HG03097 (cell line): ENCODE data around the gene NCKAP5.

ENCODE experiments used
- ATAC-seq: cut with Tn5 transposase; IDR thresholded peaks from one replicate; pipeline ENCODE4 v1.9.1; 2021; ENCODE audit not compliant: unreplicated experiment, low FRiP score

NCKAP5 gene

GRCh38 chr2:133574620-133575019, 6.4 kb upstream of the NCKAP5 start:
- ATAC-seq, result no peak

- no peak for ATAC-seq
Measured at GRCh38 chr2:133574186-133574585, 5.9 kb upstream of the NCKAP5 start.

- no peak for ATAC-seq
Measured at GRCh38 chr2:133573491-133574162, 5.4 kb upstream of the NCKAP5 start.

- ATAC-seq, result no peak
Measured at GRCh38 chr2:133571249-133571648, 3.0 kb upstream of the NCKAP5 start.

GRCh38 chr2:133570542-133570941, 2.3 kb upstream of the NCKAP5 start:
- ATAC-seq, result no peak

- ATAC-seq, result no peak
Measured at GRCh38 chr2:133569286-133569830, 1.1 kb upstream of the NCKAP5 start.

- no peak for ATAC-seq
Measured at GRCh38 chr2:133568598-133568997, 335 bp upstream of the NCKAP5 start.

- ATAC-seq, result no peak
Measured at GRCh38 chr2:133562558-133562957, 5.7 kb downstream of the NCKAP5 start.

GRCh38 chr2:133561045-133561852, 7.0 kb downstream of the NCKAP5 start:
- no peak for ATAC-seq

- no peak for ATAC-seq
Measured at GRCh38 chr2:133557614-133558013, 10.6 kb downstream of the NCKAP5 start.

GRCh38 chr2:133553838-133554408, 14.3 kb downstream of the NCKAP5 start:
- no peak for ATAC-seq

- no peak for ATAC-seq
Measured at GRCh38 chr2:133553251-133553650, 15.0 kb downstream of the NCKAP5 start.

- no peak for ATAC-seq
Measured at GRCh38 chr2:133552821-133553220, 15.4 kb downstream of the NCKAP5 start.

GRCh38 chr2:133541797-133542196, 26.5 kb downstream of the NCKAP5 start:
- no peak for ATAC-seq

- no peak for ATAC-seq
Measured at GRCh38 chr2:133541376-133541775, 26.9 kb downstream of the NCKAP5 start.

- ATAC-seq, result no peak
Measured at GRCh38 chr2:133532919-133533318, 35.3 kb downstream of the NCKAP5 start.

- no peak for ATAC-seq
Measured at GRCh38 chr2:133531382-133531781, 36.9 kb downstream of the NCKAP5 start.

GRCh38 chr2:133530645-133531044, 37.6 kb downstream of the NCKAP5 start:
- ATAC-seq, result no peak

GRCh38 chr2:133526530-133527300, 41.5 kb downstream of the NCKAP5 start:
- no peak for ATAC-seq

- no peak for ATAC-seq
Measured at GRCh38 chr2:133525613-133526529, 42.4 kb downstream of the NCKAP5 start.
